Endothelial cell of umbilical vein (primary cell): ENCODE data around the gene INHBC.
"Not testable (repeated sequence)": the region's sequence is repeated elsewhere in the genome, so short reads cannot be mapped to it uniquely, and the experiment has no call there.

Experiments used
- CTCF ChIP-seq, 2 donors: IDR thresholded peaks; 1 replicate in 1 of 2; 2 replicates in 1 of 2; pipeline ENCODE4 v1.5.1; 2011; ENCODE audit warnings: low read length in 2 of 2, mild to moderate bottlenecking in 2 of 2, moderate library complexity in 2 of 2, control low read depth in 1 of 2, inconsistent platforms in 1 of 2, low read depth in 1 of 2; ENCODE audit not compliant: insufficient read depth in 1 of 2; ENCODE audit errors: extremely low read depth in 1 of 2
- EZH2 ChIP-seq: IDR thresholded peaks from 2 replicates; pipeline ENCODE4 v1.6.1; 2012; ENCODE audit warnings: borderline replicate concordance, low read depth, mild to moderate bottlenecking, moderate library complexity, low read length, inconsistent platforms; ENCODE audit not compliant: severe bottlenecking
- FOS ChIP-seq: IDR thresholded peaks from 2 replicates; pipeline ENCODE4 v1.6.1; 2011; ENCODE audit warnings: mild to moderate bottlenecking, low read length, moderate library complexity, borderline replicate concordance; ENCODE audit not compliant: insufficient read depth
- GATA2 ChIP-seq: IDR thresholded peaks from 2 replicates; pipeline ENCODE4 v1.7.0; 2011; ENCODE audit warnings: low read depth, mild to moderate bottlenecking, moderate library complexity, mixed read lengths, low read length; ENCODE audit not compliant: insufficient read length, insufficient read depth
- MAX ChIP-seq: IDR thresholded peaks from 2 replicates; pipeline ENCODE4 v1.6.1; 2011; ENCODE audit not compliant: insufficient read depth, insufficient read length
- MYC ChIP-seq: IDR thresholded peaks from one replicate; pipeline ENCODE4 v1.6.1; 2011; ENCODE audit warnings: mild to moderate bottlenecking, low read depth, low read length
- POLR2A ChIP-seq: IDR thresholded peaks from 2 replicates; pipeline ENCODE4 v1.6.1; 2012; ENCODE audit warnings: low read depth, mild to moderate bottlenecking, control low read depth, low read length
- POLR2AphosphoS5 ChIP-seq: IDR thresholded peaks from 2 replicates; pipeline ENCODE4 v1.6.1; 2012; ENCODE audit warnings: low read depth, mild to moderate bottlenecking, control low read depth, low read length, moderate library complexity; ENCODE audit not compliant: insufficient read depth

- not testable (repeated sequence) for TF ChIP-seq CTCF (IDR thresholded peaks at IDR 0.05; ENCODE audit: extremely low read depth in 1 of 2, insufficient read depth in 1 of 2, low read depth in 1 of 2, low read length in 2 of 2); POLR2AphosphoS5; EZH2; FOS; MYC; MAX; POLR2A; GATA2
These were observed 9.8 kb downstream of the INHBC start for GRCh38 chr12:57444337-57444736.
